Measurements from ENCODE around the gene TMEM186.
"Not testable (repeated sequence)": the region's sequence is repeated elsewhere in the genome, so short reads cannot be mapped to it uniquely, and the experiment has no call there.

The TMEM186 gene

DNA sequence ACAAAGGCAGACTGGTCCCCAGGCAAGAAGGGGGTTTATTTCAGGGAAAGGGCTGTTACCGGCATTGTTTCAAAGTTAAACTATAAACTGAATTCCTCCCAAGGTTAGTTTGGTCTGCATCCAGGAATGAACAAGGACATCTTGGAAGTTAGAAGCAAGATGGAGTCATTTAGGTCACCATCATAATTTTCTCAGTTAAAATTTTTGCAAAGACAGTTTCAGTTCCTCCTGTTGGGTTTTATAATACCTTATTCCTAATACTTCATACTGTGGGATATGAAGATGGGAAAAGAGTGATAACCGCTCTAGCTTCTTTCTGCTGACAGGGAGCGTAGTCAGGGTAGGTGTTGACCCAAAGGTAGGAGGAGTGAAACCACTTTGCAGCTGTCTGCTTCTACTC lies 25.0 kb upstream of the TMEM186 start:
- FAIRE-seq (no peak), DNase-seq (ENCODE audit: insufficient read length, low spot score) (no peak)
- TF ChIP-seq POLR2A (IDR thresholded peaks at IDR 0.05; ENCODE audit: low read depth, low read length) = no peak

DNA sequence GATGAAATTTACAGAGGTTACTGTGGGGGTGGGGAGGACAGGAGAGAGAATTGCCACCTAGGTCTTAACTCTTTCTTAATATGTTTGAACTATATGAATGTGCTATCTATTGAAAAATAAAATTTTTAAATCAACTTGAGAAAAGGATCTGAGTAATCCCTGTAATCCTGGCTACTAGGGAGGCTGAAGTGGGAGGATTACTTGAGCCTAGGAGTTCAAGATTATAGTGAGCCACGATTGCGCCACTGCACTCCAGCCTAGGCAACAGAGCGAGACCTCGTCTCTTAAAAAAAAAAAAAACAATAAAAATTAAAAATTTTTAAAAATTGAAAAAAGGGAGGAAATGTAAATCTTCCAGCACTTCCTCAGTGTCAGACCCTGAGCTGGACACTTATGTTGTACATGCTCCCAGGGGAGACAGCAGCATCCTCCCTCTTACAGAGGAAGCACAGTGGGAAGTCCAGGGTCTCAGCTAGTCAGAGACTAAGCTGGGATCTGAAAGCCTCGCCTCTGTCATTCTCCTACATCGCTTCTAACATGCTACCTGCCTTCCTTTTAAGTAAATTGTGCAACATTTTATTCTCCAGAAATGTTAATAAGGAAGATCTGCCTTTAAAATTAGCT lies 22.1 kb upstream of the TMEM186 start:
- FAIRE-seq (no peak), DNase-seq (ENCODE audit: insufficient read length, low spot score) (no peak)
- TF ChIP-seq POLR2A (IDR thresholded peaks at IDR 0.05; ENCODE audit: low read depth, low read length) = no peak

DNA sequence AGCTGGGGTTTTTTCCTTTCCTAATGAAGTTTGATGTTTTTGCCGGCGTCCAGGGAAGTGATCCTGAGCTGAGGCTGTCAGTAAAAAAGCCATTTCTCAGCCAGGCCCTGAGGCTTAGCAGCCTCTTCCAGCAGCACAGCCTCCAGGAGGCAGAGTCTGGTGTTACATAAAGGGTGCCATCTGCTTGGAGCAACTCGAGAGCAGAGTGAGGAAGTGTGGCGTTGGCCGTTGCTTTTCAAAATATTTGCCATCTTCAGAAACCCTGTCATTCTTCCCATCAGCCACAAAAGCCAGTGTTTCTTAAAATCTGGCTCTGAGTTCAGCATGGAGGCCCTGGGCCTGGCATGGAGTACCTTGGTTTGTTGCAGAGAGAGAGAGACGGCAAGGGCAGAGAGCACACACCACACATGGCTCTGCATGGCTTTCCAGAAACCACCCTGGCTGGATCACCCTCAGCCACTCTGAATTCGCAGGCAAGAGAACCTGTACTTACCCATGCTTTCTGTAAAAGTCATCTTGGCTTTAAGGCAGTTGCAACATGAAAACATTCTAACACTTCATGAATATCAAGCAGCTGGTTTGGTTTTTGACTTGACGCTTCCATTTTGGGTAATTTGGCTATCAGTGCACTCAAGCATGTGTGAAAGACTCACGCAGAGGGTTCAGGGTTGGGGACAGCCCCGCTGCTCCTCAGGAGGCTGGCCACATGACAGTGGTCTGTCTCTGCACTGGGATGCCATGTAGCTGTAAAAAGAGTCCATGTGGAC lies 21.2 kb upstream of the TMEM186 start:
- DNase-seq (ENCODE audit: insufficient read length, low spot score) (no peak), FAIRE-seq (no peak)
- TF ChIP-seq POLR2A (IDR thresholded peaks at IDR 0.05; ENCODE audit: low read depth, low read length) = no peak

DNA sequence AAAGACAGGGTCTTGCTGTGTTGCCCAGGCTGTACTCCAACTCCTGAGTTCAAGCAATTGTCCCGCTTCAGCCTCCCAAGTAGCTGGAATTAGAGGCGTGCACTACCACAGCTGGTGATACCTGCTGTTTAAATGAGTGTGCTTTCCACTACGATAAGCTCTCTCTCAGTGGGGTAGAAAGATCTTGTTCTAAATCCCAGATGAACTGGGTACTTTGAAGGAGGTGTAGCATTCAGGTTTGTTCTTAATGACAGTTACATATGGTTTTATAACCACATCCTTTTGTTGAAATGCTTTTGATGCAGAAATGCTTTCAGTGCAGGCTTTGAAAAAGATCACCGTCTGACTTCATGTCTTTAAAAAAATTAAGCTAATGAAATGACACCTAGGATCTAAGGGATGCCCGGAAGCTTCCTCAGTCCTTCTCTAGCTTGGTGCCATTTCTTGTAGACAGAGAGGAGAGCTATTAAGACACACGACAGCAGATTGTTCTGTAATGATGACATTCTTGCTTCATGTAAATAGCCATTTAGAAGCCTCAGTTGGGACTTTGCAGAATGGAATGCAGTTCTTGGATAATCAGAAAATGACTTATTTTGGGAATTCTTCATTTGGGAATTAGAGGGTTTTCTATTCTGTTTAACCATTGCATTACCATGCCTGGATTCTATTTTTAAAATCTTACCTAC lies 19.7 kb upstream of the TMEM186 start:
- TF ChIP-seq POLR2A (IDR thresholded peaks at IDR 0.05; ENCODE audit: low read depth, low read length) = no peak
- DNase-seq (ENCODE audit: insufficient read length, low spot score) = no peak
- FAIRE-seq = no peak

DNA sequence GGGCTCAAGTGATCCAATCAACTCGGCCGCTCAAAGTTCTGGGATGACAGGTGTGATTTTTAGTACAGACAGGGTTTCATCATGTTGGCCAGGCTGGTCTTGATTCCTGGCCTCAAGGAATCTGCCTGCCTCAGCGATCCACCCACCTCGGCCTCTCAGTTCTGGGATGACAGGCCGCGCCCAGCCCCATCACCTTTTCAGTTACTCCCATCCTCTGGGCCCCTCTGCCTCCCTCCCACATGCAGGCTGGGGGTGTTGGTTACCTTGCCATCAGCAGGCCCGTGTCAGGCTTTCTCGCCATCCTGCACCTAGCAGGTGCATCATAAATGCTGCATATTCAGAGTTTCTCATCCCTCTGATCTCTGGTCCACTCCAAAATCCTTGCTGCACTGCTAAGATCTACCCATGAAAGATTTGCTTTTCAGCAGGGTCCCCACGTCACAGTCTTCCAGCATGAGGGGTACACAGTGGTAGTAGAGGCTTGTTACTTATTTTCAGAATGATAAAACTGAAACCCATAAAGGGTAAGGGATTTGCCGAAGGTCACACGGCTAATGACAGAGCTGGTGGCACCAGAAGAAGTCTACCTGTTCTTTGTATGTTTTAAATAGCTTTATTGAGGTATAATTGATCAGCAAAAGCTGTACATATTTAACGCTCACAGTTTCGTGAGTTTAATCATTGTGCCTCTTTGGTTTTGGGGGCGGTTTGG lies 16.8 kb upstream of the TMEM186 start:
- DNase-seq (ENCODE audit: insufficient read length, low spot score) (no peak), FAIRE-seq (no peak)
- no peak for TF ChIP-seq POLR2A (IDR thresholded peaks at IDR 0.05; ENCODE audit: low read depth, low read length)

DNA sequence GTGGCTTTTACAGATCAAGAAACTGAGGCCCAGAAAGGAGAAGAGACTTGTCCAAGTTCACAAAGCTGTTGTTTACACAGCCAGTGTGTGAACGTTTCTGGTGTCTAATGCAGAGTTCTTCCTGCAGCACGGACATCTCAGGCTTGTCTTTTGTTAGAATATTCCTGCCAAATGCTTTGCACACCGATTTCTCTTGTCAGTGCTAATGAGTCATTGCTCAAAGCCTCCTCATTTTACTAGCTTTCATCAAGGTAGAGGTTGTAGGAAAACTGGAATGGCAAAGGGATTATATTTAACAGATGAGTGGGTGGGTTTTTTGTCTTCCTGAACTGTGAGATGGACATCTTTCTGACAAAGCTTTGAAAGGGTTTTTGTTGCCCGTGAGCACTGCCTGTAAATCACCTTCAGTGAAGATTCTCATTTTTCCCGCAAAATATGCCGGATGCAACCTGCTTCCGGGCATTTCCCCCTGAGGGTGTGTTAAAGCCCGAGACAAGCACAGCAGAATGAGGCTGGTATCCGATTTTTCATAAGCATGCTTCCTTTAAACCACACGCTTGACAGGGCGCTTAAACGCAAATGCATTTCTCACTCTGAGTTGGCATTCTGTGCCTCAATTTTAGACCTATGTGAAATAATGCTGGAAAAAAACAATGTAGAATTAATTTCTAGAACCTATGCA lies 14.9 kb upstream of the TMEM186 start:
- DNase-seq (ENCODE audit: insufficient read length, low spot score) = no peak
- no peak for FAIRE-seq
- no peak for TF ChIP-seq POLR2A (IDR thresholded peaks at IDR 0.05; ENCODE audit: low read depth, low read length)

DNA sequence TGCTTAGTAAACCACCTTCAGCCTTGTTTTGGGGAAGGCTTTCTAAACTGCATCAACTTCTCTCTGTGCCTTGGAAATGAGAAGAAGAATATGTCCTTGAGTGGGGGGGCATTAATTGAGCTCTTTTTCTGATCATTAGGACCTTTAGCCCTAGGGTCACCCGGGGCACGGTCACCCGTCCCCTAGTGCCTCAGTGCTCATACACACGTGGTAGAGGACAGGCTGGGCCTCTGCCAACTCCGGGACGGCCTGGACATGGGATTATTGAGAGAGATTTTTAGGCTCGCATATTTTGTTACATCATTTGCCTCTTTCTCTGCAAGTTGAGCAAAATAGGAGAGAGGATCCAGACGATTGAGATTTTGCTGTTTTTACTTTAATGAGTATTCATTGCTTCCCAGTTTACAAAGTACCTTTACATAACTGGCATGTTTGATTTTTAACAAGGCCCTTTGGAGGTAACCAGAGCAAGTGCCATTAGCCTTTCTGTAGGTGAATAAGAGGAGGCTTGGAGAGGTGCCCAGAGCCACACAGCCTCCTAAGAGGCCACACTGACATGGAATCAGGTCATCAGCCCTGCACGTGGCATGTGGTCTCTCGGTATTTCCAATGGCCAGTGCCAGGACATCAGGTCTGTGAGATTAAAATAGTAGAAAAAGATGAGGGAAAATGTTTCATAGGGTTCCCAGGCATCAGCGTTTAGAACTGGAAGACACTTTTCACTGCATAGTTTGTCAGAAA lies 11.3 kb upstream of the TMEM186 start:
- TF ChIP-seq POLR2A (IDR thresholded peaks at IDR 0.05; ENCODE audit: low read depth, low read length) = no peak
- FAIRE-seq = no peak
- DNase-seq (ENCODE audit: insufficient read length, low spot score) = no peak

DNA sequence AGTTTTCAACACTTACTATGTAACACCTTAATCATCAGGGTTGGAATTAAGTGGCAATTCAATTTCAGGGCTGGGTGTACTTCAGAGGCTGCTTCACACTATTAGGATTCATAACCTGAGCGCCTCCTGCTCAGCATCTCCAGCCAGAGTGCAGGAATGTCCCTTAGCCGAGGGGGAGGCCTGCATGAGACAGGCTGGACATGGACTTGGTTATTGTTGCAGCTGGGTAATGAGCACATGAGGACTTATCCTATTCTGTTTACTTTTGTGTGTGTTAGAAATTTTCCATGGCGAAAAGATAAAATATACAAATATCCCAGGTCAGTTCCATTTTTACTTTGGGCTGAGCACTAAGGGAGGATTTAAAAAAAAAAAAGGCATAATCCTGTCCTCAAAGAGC lies 10.6 kb upstream of the TMEM186 start:
- DNase-seq (ENCODE audit: insufficient read length, low spot score) (no peak), FAIRE-seq (no peak)
- TF ChIP-seq POLR2A (IDR thresholded peaks at IDR 0.05; ENCODE audit: low read depth, low read length) = no peak

DNA sequence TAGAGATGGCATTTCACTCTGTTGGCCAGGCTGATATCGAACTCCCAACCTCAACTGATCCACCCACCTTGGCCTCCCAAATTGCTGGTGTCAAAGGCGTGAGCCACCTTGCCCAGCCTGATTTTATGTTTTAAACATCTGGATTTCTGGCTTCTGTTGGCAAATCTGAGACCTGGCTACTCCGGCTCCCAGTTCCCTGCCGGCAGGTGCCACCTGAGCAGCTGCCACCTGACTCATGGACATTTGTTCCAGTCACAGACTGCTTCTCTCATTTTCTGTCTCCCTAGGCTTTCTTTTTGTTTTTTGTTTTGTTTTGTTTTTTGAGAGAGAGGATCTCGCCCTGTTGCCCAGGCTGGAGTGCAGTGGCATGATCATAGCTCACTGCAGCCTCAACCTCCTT lies 9.8 kb upstream of the TMEM186 start:
- FAIRE-seq (no peak), DNase-seq (ENCODE audit: insufficient read length, low spot score) (no peak)
- TF ChIP-seq POLR2A (IDR thresholded peaks at IDR 0.05; ENCODE audit: low read depth, low read length) = no peak

DNA sequence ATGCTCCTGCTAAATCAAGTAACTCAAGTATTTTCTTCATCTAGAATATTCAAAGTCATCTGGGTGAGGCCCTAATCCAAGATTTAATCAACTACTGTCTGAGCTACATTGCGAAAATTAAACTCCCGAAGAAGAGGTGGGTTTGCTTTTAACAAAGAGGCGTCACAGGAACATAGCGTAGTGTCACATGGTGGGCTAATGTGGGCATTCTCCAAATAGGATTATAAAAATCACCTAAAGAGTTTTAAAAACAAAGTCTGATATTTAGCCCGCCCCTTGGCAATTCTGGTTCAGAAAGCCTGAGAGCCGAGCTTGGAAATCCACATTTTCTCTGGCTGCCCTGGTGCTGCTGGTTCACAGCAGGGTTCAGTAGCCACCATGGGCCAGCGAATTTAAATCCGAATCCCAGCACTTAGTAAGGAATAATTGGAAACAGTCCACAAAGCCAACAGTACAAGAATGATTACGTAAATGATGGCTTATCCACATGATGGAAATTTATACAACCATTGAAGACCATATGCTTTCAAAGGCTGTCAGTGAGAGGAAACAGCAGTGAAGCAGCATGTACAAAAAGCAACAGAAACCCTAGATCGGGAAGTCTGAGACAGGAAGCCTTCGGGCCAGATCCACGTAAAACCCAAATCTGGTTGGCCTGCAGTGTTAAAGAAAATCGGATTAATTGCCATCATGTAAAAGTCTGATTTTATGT lies 9.0 kb upstream of the TMEM186 start:
- no peak for TF ChIP-seq POLR2A (IDR thresholded peaks at IDR 0.05; ENCODE audit: low read depth, low read length)
- DNase-seq (ENCODE audit: insufficient read length, low spot score) (no peak), FAIRE-seq (no peak)

DNA sequence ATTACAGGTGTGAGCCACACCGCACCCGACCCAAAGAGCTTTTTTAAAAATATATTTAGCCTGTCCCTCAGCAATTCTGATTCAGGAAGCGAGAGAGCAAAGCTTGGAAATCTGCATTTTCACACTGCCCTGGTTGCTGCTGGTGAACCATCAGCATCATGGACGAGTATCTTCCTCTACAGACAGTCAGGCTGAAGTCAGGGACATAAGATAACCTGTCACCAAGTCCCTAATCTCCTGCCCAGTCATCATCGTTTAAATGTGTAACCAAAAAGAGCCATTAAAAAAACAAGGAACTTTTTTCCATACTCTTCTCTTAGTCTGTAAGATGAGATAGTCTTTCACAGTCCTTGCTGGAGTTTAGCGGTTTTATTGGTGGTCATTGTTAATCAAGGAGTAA lies 6.9 kb upstream of the TMEM186 start:
- FAIRE-seq = no peak
- no peak for TF ChIP-seq POLR2A (IDR thresholded peaks at IDR 0.05; ENCODE audit: low read depth, low read length)

DNA sequence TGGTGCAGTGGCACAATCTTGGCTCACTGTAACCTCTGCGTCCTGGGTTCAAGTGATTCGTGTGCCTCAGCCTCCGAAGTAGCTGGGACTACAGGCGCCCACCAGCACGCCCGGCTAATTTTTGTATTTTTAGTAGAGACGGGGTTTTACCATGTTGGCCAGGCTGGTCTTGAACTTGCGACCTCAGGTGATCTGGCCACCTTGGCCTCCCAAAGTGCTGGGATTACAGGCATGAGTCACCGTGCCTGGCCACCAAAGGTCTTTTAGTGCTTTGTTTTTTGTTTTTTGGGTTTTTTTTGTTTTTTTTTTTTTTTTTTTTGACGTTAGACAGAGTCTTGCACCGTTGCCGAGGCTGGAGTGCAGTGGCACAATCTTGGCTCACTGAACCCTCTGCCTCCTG lies 6.3 kb upstream of the TMEM186 start:
- FAIRE-seq; DNase-seq (ENCODE audit: insufficient read length, low spot score): not testable (repeated sequence)

More for the DNA sequence above, 6.9 kb upstream of the TMEM186 start:
- DNase-seq (ENCODE audit: insufficient read length, low spot score) = no peak

Measured in H54 (cell line).